GM06990 (cell line): ENCODE data around the gene NHERF1.

Source experiments
- DNase-seq: peaks from one replicate; pipeline ENCODE4 v3.0.0-alpha.2; 2011; ENCODE audit not compliant: insufficient read length; ENCODE audit errors: extremely low read depth
- H3K27me3 ChIP-seq: replicated peaks from 2 replicates; pipeline ENCODE4 v1.6.0; 2011; ENCODE audit warnings: low read length; ENCODE audit not compliant: control insufficient read depth, insufficient read depth
- H3K36me3 ChIP-seq: 2 replicates; pipeline ENCODE4 v1.5.1; 2011; ENCODE audit warnings: low read length; ENCODE audit not compliant: control insufficient read depth, insufficient read depth
- H3K4me3 ChIP-seq: replicated peaks from 2 replicates; pipeline ENCODE4 v1.5.1; 2011; ENCODE audit warnings: low read depth, mild to moderate bottlenecking, control low read depth, low read length
- TF ChIP-seq, protein P1 (sequence below): IDR thresholded peaks from 2 replicates; pipeline ENCODE4 v1.5.1; 2011; ENCODE audit warnings: low read length, control low read depth, mild to moderate bottlenecking, inconsistent platforms; ENCODE audit not compliant: insufficient read depth, poor library complexity, severe bottlenecking

Gene NHERF1

DNA sequence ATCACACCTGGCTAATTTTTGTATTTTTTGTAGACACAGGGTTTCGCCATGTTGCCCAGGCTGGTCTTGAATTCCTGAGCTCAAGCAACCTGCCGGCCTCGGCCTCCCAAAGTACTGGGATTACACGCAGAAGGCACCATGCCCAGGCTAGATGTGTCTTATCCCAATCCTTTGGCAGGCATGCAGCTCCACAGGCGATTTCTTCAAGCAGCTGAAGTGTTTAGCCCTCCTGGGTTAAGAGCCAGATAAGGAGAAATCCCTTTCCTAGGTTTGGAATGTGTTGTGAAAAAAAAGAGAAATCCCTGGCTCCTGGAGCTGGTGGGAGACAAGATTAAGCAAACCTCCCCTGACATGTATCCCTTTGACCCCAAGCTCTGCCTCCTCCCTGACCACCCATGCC lies 2.1 kb upstream of the NHERF1 start:
- no peaks in the 10 kb centered on the region for H3K36me3 ChIP-seq
- H3K4me3 ChIP-seq: no peak overlapping the region
- no peak for DNase-seq
- H3K27me3 ChIP-seq: no peaks in the 10 kb centered on the region
- TF ChIP-seq, protein P1, sequence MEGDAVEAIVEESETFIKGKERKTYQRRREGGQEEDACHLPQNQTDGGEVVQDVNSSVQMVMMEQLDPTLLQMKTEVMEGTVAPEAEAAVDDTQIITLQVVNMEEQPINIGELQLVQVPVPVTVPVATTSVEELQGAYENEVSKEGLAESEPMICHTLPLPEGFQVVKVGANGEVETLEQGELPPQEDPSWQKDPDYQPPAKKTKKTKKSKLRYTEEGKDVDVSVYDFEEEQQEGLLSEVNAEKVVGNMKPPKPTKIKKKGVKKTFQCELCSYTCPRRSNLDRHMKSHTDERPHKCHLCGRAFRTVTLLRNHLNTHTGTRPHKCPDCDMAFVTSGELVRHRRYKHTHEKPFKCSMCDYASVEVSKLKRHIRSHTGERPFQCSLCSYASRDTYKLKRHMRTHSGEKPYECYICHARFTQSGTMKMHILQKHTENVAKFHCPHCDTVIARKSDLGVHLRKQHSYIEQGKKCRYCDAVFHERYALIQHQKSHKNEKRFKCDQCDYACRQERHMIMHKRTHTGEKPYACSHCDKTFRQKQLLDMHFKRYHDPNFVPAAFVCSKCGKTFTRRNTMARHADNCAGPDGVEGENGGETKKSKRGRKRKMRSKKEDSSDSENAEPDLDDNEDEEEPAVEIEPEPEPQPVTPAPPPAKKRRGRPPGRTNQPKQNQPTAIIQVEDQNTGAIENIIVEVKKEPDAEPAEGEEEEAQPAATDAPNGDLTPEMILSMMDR: no peak

DNA sequence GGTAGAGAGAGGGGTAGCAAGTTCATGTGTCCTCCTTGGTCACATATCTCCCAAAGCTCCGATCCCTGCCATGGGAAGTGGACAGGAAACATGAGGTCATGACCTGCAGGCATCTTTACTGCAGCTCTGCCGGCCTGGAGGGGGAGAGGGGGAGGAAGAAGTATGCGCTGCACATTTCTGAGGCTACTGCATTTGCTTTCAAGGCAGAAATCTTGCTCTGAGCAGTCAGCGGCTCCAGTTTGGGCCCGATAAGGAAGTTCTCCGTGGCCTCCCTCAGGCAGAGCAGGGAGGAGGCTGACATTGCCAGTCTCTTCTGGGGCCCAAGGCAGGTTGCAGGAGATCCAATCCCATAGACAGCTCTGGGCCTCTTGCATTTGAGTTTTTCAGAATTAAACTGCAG lies 1.5 kb upstream of the NHERF1 start:
- DNase-seq: no peak
- TF ChIP-seq, protein P1: no peak
- Histone ChIP-seq H3K36me3 (no peaks in the 10 kb centered on the region), H3K27me3 (no peaks in the 10 kb centered on the region), H3K4me3 (no peak overlapping the region)

DNA sequence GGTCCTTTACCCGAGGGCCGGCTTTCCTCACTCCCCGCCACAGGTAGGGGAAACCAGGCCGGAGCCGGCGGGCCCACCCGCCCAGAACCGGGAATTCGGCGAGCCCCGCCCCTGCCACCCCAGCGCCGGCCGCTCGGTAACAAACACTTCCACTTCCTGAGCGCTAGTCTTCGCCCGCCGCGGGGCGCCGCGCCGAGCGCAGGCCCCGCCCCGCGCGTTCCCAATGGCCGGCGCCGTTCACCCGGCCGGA lies 224 bp upstream of the NHERF1 start:
- TF ChIP-seq, protein P1: no peak
- no peaks in the 10 kb centered on the region for H3K27me3 ChIP-seq
- no peak for DNase-seq
- no peaks in the 10 kb centered on the region for H3K36me3 ChIP-seq
- H3K4me3 ChIP-seq: peak overlapping the region; percentile 58

DNA sequence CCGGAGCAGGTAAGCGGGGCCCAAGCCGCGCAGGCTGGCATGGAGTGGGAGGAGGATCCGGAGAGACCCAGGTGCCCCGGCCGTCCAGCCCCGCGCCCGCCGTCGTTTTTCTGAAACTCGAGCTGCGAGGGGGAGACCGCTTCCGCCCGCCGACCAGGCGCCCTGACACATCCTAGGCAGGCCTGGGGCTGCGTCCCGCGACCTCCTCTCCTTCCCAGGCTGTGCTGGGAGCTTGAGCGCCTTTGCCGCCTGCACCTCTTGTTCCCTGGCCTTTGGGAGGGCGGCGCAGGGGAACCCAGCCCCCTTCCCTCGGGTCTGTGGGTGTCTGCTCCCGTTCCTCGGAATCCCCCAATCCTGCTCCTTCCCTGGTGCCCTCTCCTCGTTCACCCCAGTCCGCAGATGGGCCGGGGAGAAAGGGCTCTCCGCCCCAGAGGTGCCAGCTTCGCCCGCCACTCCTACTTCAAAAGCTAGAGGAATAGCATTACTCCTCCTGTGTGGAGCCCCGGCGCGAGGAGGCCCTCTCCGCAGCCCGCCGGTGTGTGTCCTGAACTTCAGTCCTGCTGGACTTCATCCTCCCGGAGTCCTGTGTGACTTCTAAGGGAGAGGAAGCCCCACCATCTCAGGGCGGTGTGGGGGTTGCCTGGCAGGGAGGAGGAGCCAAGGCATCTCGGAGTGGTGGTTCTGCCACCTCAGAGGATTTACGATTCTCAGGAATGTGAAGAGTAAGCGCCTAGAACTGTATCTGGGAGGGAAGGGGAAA lies 1.0 kb downstream of the NHERF1 start:
- Histone ChIP-seq H3K4me3 (peak overlapping the region; percentile 92), H3K36me3 (no peaks in the 10 kb centered on the region; the same call in 1 of the 2 replicates), H3K27me3 (no peaks in the 10 kb centered on the region)
- no peak for DNase-seq
- TF ChIP-seq, protein P1: no peak

DNA sequence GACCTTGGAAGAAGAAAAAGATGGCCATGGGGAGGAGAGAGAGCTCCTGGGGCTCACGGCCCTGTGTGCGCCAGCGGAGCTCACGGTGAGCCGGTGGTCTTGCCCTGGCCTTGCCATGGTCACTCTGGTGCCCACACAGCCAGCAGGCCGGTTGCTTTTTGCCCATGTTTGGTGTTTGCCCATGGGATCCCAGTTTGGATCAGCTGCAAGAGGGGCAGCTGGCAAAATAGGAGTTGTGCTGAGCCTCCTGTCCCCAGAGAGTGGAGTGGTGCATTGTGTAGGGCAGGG lies 1.6 kb downstream of the NHERF1 start:
- H3K27me3 ChIP-seq: no peaks in the 10 kb centered on the region
- no peak for DNase-seq
- TF ChIP-seq, protein P1: no peak
- H3K36me3 ChIP-seq: no peaks in the 10 kb centered on the region; the same call in 1 of the 2 replicates
- H3K4me3 ChIP-seq: peak overlapping the region; percentile 92
